Measurements from ENCODE around the gene INAFM1.
"Not testable (repeated sequence)": the region's sequence is repeated elsewhere in the genome, so short reads cannot be mapped to it uniquely, and the experiment has no call there.

Gene INAFM1

DNA sequence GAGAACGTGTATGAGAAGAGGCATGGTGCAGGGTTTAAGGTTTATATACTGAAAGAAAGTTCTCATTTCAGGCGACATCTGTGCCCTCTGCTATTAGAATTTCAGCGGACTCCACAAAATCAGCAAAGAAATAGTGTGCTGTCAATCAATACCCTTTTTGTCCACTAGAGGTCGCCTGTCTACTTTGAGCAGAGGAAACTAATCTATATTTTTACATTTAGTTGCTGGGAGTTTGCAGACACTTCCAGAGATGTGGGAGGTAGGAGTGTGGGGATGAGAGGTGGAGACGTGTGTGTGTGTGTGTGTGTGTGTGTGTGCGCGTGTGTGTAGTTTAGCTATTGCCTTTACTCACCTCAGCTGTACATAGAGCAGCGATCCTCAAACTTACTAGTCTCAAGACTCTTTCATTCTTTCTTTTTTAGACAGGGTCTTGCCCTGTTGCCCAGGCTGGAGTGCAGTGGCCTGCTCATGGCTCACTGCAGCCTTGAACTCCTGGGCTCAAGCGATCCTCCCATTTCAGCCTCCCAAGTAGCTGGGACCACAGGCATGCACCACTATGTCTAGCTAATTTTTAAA is 9.7 kb downstream of the INAFM1 start:
- H3K9ac ChIP-seq, result no peak overlapping the region
- H3K4me2 ChIP-seq (ENCODE audit: low read length), result no peak overlapping the region
- H3K79me2 ChIP-seq, result no peaks in the 10 kb centered on the region
- H3K36me3 ChIP-seq (ENCODE audit: control insufficient read depth, insufficient read depth, low read length), result no peaks in the 10 kb centered on the region
- H3K4me3 ChIP-seq (ENCODE audit: low read depth, low read length), result no peak overlapping the region
- H3K4me1 ChIP-seq, result peaks cover 7% of the 10 kb centered on the region
- H3K9me3 ChIP-seq (ENCODE audit: control insufficient read depth, low read length), result no peaks in the 10 kb centered on the region
- H3K27ac ChIP-seq, result no peak overlapping the region
- TF ChIP-seq, protein P1, sequence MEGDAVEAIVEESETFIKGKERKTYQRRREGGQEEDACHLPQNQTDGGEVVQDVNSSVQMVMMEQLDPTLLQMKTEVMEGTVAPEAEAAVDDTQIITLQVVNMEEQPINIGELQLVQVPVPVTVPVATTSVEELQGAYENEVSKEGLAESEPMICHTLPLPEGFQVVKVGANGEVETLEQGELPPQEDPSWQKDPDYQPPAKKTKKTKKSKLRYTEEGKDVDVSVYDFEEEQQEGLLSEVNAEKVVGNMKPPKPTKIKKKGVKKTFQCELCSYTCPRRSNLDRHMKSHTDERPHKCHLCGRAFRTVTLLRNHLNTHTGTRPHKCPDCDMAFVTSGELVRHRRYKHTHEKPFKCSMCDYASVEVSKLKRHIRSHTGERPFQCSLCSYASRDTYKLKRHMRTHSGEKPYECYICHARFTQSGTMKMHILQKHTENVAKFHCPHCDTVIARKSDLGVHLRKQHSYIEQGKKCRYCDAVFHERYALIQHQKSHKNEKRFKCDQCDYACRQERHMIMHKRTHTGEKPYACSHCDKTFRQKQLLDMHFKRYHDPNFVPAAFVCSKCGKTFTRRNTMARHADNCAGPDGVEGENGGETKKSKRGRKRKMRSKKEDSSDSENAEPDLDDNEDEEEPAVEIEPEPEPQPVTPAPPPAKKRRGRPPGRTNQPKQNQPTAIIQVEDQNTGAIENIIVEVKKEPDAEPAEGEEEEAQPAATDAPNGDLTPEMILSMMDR (IDR thresholded peaks at IDR 0.05), result peak; percentile 96
- H3K27me3 ChIP-seq (ENCODE audit: control insufficient read depth, insufficient read depth, low read length), result no peaks in the 10 kb centered on the region
- no peak overlapping the region for H2AFZ ChIP-seq

DNA sequence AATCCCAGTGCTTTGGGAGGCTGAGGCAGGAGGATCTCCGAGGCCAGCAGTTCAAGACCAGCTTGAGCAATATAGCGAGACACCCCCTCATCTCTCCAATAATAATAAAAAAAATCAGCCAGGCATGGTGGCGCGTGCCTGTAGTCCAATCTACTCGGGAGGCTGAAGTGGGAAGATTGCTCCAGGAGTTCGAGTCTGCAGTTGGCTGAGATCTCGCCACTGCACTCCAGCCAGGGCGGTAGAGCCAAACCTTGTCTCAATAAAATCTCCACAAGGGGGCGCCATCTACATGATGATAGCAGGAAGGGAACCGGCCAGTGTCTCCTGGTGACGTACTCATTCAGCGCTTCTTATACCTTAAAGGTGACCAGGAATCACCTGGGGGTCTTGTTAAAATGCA is 21.4 kb downstream of the INAFM1 start:
- Histone ChIP-seq H3K4me3 (ENCODE audit: low read depth, low read length) (no peak overlapping the region), H3K9me3 (ENCODE audit: control insufficient read depth, low read length) (no peaks in the 10 kb centered on the region), H3K27me3 (ENCODE audit: control insufficient read depth, insufficient read depth, low read length) (no peaks in the 10 kb centered on the region), H3K79me2 (no peaks in the 10 kb centered on the region), H2AFZ (no peak overlapping the region), H3K27ac (no peak overlapping the region), H3K9ac (no peak overlapping the region), H3K4me1 (no peaks in the 10 kb centered on the region), H3K36me3 (ENCODE audit: control insufficient read depth, insufficient read depth, low read length) (no peaks in the 10 kb centered on the region), H3K4me2 (ENCODE audit: low read length) (no peak overlapping the region)
- TF ChIP-seq, protein P1 (IDR thresholded peaks at IDR 0.05), result peak; percentile 74

- not testable (repeated sequence) for H3K27ac ChIP-seq; H2AFZ ChIP-seq; H3K79me2 ChIP-seq; H3K27me3 ChIP-seq (ENCODE audit: control insufficient read depth, insufficient read depth, low read length); H3K36me3 ChIP-seq (ENCODE audit: control insufficient read depth, insufficient read depth, low read length); H3K4me1 ChIP-seq; H3K9me3 ChIP-seq (ENCODE audit: control insufficient read depth, low read length); H3K9ac ChIP-seq; H3K4me2 ChIP-seq (ENCODE audit: low read length); H3K4me3 ChIP-seq (ENCODE audit: low read depth, low read length)
Observed at GRCh38 chr19:47300867-47301266, 26.2 kb downstream of the INAFM1 start.

DNA sequence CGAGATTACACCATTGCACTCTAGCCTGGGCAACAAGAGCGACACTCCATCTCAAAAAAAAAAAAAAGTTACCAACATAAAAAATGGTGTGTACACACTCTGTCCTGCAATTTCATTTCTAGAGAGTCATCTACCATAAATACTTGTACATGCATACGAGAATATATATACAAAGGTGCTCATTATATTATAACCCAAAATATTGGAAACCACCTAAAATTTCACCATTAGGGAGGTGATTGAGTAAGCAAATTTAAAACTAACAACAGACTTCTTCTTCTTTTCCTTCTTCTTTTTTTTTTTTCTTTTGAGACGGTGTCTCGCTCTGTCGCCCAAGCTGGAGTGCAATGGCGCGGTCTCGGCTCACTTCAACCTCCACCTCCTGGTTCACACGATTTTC is 27.6 kb downstream of the INAFM1 start:
- Histone ChIP-seq H3K36me3 (ENCODE audit: control insufficient read depth, insufficient read depth, low read length) (no peaks in the 10 kb centered on the region), H2AFZ (no peak overlapping the region), H3K27ac (no peak overlapping the region), H3K4me2 (ENCODE audit: low read length) (no peak overlapping the region), H3K79me2 (no peaks in the 10 kb centered on the region), H3K27me3 (ENCODE audit: control insufficient read depth, insufficient read depth, low read length) (no peaks in the 10 kb centered on the region), H3K9me3 (ENCODE audit: control insufficient read depth, low read length) (no peaks in the 10 kb centered on the region), H3K4me3 (ENCODE audit: low read depth, low read length) (no peak overlapping the region), H3K4me1 (peaks cover 4% of the 10 kb centered on the region), H3K9ac (no peak overlapping the region)
- TF ChIP-seq, protein P1 (IDR thresholded peaks at IDR 0.05), result no peak

GRCh38 chr19:47303966-47304365 is 29.3 kb downstream of the INAFM1 start:
- no peak overlapping the region for H3K9ac ChIP-seq
- no peaks in the 10 kb centered on the region for H3K79me2 ChIP-seq
- H3K27ac ChIP-seq, result no peak overlapping the region
- no peak overlapping the region for H3K4me2 ChIP-seq (ENCODE audit: low read length)
- no peak overlapping the region for H3K4me3 ChIP-seq (ENCODE audit: low read depth, low read length)
- H3K27me3 ChIP-seq (ENCODE audit: control insufficient read depth, insufficient read depth, low read length), result no peaks in the 10 kb centered on the region
- TF ChIP-seq, protein P1 (IDR thresholded peaks at IDR 0.05), result no peak
- H3K36me3 ChIP-seq (ENCODE audit: control insufficient read depth, insufficient read depth, low read length), result no peaks in the 10 kb centered on the region
- H3K4me1 ChIP-seq, result peaks cover 4% of the 10 kb centered on the region
- no peaks in the 10 kb centered on the region for H3K9me3 ChIP-seq (ENCODE audit: control insufficient read depth, low read length)
- H2AFZ ChIP-seq, result no peak overlapping the region
